Omental fat pad (tissue), 4 donors: ENCODE measurements around the gene YAF2. TPM values are rescaled to one million over a fixed set of nuclear protein-coding genes. Genes with fewer than 3 reads are reported as not detected.

ENCODE experiments used
- ATAC-seq: fragments of 150-250 bp; one replicate; pipeline ENCODE4 v1.9.1; 2016; ENCODE audit warnings: mild to moderate bottlenecking, moderate library complexity; ENCODE audit not compliant: low FRiP score
- DNase-seq: peaks from one replicate; pipeline ENCODE4 v3.0.0-alpha.2; 2019; ENCODE audit warnings: low spot score
- CTCF ChIP-seq, 3 donors: fragments of 450-650 bp; IDR thresholded peaks; one replicate each; pipeline ENCODE4 v1.5.1; 2016 to 2017; ENCODE audit warnings: antibody characterized with exemption in 3 of 3, mild to moderate bottlenecking in 3 of 3, moderate library complexity in 2 of 3
- total RNA-seq, 4 donors: library from RNA; depleted of rRNA; stranded (reverse); fragments of >200 nt; gene quantifications; one replicate each; pipeline ENCODE4 v1.1.0, GENCODE V29; 2016

The YAF2 gene
- total RNA-seq, 4 donors from 2014 or later = 23.8 to 64.2 (median 27.8) TPM

DNA sequence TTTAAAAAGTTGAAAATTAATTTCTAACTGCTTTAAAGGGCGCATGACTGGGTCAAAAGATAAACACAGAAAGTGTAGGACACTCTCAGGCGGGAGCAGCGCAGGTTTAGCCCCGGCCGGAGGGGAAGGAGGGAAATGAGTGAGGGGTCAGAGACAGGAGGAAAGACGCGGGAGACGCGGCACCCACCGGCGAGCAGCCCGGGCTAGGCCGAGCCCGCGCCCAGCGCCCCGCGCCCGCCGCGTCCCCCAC lies 94.0 kb downstream of the YAF2 start:
- DNase-seq (no peak), ATAC-seq (peak; percentile 67)
- TF ChIP-seq CTCF (IDR thresholded peaks at IDR 0.05) = no peak

DNA sequence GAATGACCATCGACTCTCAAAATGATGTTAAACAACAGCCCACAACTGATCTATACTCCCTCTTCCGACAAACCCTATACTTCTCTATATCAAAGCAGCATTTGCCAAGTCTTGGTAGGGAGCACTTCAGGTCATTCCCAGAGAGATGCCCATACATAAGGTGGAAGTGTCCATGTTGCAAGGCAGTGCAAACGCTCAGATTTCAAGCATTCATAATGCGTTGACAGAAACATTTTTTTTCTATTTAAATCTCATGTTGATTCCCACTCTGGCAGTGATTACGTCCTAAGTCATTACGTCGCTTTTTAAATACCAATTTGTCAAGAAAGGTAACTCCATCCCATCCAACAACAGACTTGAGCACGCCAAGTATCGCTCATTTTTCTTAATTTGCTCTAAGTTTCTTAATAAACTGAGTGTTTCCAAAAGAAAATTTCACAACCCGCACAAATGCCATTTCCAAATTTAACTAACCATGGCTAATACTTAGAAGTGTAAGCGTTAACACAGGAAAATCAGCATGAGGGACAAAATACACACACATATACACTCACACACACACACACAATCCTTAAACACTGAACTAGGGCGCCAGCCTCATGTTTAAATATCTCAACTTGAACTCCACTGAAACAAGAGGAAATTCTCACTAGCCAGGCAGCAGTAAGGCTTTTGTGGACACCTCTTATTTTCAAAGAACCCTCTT lies 94.4 kb downstream of the YAF2 start:
- no peak for ATAC-seq
- TF ChIP-seq CTCF (IDR thresholded peaks at IDR 0.05) = no peak
- no peak for DNase-seq

- no peak for DNase-seq
- TF ChIP-seq CTCF (IDR thresholded peaks at IDR 0.05) = no peak
- ATAC-seq = no peak
Observed at GRCh38 chr12:42141981-42142606, 96.0 kb downstream of the YAF2 start.

DNA sequence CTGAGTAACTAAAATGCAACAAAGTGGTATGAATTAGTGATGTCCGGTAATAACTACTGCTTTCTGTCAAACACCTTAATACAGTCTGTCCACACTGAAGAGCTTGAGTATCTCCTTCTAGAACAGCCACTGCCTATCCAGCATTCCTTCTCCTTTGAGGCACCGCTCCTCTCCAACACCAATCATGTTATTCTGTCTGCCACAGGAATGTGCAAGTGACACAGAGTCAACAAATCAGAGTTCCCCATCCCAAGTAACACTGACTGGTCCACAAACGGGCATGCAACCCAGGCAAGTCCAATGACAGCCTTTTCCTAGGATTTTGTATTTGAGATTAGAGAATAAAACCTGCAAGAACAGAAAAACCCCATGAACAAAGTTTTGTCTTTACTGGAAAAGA lies 97.1 kb downstream of the YAF2 start:
- ATAC-seq = no peak
- no peak for DNase-seq
- no peak for TF ChIP-seq CTCF (IDR thresholded peaks at IDR 0.05)

DNA sequence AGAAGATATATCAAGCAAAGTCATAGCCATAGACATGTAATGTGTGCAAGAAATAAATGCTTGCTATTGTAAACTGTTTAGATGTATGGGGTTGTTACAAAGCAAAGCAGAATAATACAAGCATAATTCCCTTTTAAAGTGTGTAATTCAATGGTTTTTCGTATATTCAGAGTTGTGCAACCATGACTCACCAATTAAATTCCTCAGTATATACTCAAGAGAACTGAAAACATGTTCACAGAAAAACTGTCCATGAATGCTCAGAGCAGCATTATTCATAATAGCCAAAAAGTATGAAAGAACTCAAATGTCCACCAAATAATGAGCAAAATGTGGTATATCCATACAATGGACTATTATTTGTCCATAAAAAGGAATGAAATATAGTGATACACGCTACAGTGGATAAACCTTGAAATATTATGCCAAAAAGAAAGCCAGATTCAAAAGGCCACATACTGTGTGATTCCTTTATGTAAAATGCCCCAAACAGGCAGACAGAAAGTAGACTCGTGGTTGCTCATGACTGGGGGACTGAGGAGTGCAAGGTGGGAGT lies 102.7 kb downstream of the YAF2 start:
- peak; percentile 73 for ATAC-seq
- no peak for TF ChIP-seq CTCF (IDR thresholded peaks at IDR 0.05)
- DNase-seq = no peak

GRCh38 chr12:42130672-42131402 lies 107.2 kb downstream of the YAF2 start:
- TF ChIP-seq CTCF (IDR thresholded peaks at IDR 0.05) = no peak
- DNase-seq = no peak
- ATAC-seq = peak; percentile 52
